Measurements from ENCODE around the gene CLSTN1.
A peak's percentile ranks its signal among the peaks of the same experiment; 100 is the strongest.
"Not testable (repeated sequence)": the region's sequence is repeated elsewhere in the genome, so short reads cannot be mapped to it uniquely, and the experiment has no call there.

CLSTN1 gene

DNA sequence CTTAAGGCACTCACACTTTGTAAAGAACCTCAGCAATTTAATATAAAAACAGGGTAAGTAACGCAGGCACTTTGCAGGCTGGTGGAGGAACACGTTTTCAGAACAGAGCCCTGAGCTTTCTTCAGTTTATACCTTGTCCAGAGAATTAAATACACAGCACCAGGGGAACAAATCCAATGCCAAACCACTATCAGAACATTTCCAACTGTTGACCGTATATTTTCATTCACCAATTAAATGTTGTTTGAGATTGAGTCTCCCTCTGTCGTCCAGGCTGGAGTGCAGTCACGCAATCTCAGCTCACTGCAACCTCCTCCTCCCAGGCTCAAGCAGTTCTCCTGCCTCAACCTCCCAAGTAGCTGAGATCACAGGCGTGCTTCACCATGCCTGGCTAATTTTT lies 29.7 kb downstream of the CLSTN1 start:
- no peak for DNase-seq

DNA sequence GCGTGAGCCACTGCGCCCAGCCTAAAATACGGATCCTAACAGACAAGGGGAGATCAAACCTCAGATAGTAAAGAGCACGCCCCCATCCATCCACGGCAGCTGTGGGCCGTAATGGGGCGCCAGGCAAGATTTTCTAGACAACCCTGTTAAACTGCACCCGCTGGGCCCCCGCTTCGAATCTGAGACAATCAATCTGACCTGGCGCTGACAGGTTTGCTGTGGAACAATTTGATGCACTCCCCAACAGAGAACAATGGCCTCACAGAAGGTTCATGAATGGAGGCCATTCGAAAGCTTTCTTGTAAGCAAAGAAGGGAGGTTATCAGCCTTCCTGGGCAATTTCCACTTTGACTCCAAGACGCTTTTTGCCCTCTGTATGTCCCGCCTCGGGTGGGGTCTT lies 30.5 kb downstream of the CLSTN1 start:
- no peak for DNase-seq

DNA sequence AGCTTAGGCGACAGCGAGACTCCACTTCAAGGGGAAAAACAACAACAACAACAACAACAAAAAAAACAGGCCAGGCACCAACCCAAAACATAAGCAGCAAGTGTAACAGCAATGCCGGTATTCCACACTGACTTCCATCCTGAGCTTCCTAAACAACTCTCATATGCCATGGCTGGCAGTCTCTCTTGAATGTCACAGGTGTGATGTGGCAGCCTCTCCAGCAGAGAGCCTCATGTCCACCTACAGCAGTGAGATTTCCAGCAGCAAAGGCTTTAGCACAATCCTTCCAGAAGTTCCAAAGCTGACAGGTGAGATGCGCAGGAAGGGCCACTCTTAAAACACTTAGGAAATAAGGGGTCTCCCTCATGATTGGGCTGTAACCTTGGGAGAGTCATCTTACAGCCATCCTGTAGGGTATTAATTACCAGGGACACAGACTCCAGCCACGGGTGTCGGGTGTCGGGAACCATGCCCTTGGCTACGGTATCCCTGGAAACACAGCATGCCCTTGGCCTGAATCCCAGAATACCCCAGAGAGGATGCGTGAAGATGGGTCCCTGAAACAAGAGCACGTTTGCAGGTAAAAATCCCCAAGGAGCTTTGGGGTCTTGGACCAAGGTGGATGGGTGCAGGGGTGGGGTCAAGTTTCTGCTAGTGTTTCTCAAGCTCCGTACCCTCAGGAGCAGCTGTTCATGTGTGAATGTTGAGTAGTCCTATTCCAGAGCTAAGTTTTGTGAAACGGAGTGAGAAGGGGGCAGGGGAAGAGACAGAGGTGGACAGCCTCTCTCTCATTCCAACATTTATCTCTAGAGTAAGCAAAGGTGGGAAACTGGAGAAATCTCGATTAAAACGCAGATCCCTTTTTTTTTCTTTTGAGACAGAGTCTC lies 31.4 kb downstream of the CLSTN1 start:
- DNase-seq, result peak; percentile 98

DNA sequence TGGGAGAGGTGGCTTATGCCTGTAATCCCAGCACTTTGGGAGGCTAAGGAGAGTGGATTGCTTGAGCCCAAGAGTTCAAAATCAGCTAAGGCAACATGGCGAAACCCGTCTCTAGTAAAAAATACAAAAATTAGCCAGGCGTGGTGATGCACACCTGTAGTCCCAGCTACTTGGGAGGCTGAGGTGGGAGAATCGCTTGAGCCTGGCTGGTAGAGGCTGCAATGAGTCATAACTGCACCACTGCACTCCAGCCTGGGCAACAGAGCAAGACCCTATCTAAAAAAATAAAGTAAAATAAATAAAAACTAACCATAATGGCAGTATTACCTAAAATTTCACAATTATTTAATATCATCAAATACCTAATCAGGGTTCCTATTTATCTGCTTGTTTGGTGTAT lies 34.1 kb downstream of the CLSTN1 start:
- not testable (repeated sequence) for DNase-seq

GRCh38 chr1:9787702-9788101 lies 36.1 kb downstream of the CLSTN1 start:
- no peak for DNase-seq

DNA sequence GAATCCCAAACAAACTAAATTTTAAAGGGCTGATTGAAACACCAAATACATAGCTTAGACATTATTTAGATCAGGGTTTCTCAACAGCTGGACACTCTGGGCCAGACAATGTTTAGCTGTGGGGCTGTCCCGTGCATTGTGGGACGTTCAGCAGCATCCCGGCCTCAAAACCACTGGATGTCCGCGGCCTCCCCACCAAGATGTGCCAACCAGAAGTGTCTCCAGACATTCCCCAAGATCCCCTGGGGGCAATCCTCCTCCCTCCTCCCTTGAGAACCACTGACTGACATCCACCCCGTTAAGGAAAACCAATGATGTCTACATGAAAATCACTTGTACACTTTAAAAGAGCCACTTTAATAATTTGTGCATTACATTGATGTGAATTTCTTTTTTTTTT lies 38.4 kb downstream of the CLSTN1 start:
- no peak for DNase-seq

DNA sequence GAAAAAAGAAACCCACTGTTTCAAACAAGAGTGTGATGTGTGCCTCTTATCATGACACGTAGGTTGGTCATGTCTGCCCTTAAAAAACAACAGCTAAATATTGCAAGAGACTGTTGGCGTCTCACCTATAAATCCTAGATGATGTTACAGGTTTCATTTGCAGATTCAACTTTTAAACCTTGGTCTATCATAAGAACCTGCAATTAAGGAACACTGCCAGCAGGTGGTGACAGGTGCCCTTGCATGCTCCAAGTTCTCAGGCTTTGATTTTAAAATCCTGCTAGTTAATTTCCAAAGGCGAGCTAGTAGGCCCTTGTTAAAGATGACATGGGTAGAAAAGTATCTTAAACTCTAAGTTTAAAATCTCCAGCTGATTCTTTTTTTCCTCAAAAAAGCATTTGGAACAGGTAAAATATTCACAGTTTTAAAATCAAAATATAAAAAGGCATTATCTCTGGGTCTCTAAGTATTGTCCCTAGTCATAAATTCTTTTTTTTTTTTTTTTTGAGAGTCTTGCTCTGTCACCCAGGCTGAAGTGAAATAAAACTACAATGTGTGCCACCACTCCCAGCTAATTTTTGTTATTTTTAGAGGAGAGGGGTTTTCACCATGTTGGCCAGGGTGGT lies 39.1 kb downstream of the CLSTN1 start:
- peak; percentile 73 for DNase-seq

GRCh38 chr1:9782897-9783296 lies 40.9 kb downstream of the CLSTN1 start:
- no peak for DNase-seq

- no peak for DNase-seq
Measured at GRCh38 chr1:9782116-9782751, 41.5 kb downstream of the CLSTN1 start.

DNA sequence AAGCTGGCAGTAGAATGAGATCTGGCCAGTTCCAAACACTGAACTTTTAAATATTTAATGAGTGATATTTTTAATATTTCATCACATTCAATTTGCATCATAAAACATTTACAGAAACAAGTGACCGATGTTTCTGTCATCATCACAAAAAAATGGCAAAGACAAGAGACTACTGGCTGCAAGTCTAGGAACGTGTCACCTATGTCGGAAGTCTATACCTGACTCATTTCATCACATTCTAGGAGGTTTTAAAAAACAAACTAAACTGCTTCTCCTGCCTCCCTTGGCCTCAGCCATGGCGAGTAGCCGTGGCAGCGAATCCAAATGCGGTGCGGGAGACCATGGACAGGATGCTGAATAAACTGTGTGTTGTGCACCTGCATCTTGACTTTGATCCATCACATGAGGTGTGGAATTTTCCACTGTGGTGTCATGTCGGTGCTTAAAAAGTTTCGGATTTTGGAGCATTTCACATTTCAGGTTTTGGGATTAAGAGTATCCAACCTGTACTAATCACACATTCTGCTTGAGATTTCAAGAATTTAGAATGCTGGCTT lies 43.1 kb downstream of the CLSTN1 start:
- no peak for DNase-seq

DNA sequence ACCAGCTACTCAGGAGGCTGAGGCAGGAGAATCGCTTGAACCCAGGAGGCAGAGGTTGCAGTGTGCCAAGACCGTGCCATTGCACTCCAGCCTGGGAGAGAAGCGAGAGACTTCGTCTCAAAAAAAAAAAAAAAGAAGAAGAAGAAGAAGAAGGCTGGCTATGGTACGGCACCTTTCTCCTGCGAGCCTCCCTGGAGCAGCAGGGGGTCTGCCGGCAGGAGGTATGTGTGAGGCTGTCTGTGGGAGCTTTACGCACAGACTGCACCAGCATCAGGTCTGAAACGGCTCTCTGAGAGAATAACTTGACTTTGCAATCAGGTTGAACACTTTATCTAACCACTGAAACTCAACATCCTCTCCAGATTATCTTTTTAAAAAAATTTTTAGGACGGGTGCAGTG lies 44.9 kb downstream of the CLSTN1 start:
- no peak for DNase-seq

GRCh38 chr1:9776685-9777084 lies 47.1 kb downstream of the CLSTN1 start:
- DNase-seq, result no peak

GRCh38 chr1:9774712-9775679 lies 48.8 kb downstream of the CLSTN1 start:
- no peak for DNase-seq

GRCh38 chr1:9770298-9770697 lies 53.5 kb downstream of the CLSTN1 start:
- DNase-seq, result no peak

GRCh38 chr1:9768983-9769382 lies 54.8 kb downstream of the CLSTN1 start:
- no peak for DNase-seq

- DNase-seq, result no peak
Measured at GRCh38 chr1:9767964-9768668, 55.6 kb downstream of the CLSTN1 start.

- no peak for DNase-seq
Measured at GRCh38 chr1:9766759-9767442, 56.9 kb downstream of the CLSTN1 start.

- DNase-seq, result no peak
Measured at GRCh38 chr1:9764550-9764949, 59.2 kb downstream of the CLSTN1 start.

GRCh38 chr1:9763914-9764313 lies 59.9 kb downstream of the CLSTN1 start:
- no peak for DNase-seq

DNA sequence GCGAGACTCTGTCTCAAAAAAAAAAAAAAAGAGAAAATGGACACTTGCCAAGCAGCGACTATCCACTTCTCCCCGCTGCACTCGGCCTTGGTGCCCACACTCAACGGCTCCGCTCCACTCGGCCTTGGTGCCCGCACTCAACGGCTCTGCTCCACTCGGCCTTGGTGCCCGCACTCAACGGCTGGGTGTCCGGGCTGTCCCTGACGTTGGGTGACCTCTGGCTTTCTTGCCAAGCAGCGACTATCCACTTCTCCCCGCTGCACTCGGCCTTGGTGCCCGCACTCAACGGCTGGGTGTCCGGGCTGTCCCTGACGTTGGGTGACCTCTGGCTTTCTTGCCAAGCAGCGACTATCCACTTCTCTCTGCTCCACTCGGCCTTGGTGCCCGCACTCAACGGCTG lies 61.3 kb downstream of the CLSTN1 start:
- DNase-seq, result not testable (repeated sequence)

GRCh38 chr1:9761855-9762254 lies 61.9 kb downstream of the CLSTN1 start:
- DNase-seq, result no peak

All from NCI-H510A (cell line).